IMR-90 (cell line): ENCODE measurements around the gene NBPF1. TPM values are rescaled to one million over a fixed set of nuclear protein-coding genes. Genes with fewer than 3 reads are reported as not detected.
"Not testable (repeated sequence)": the region's sequence is repeated elsewhere in the genome, so short reads cannot be mapped to it uniquely, and the experiment has no call there.

ENCODE experiments used
- ATAC-seq: fragments of 200-7000 bp; cut with Tn5 transposase; 2 replicates; pipeline ENCODE4 v1.9.1; 2020; ENCODE audit warnings: low read depth, mild to moderate bottlenecking, moderate library complexity
- BruUV-seq: library from RNA; stranded (reverse); fragments of 400-500 nt; replicated peaks from 2 replicates; lab custom pipeline; 2021; lab: Mats Ljungman, UMichigan
- CTCF ChIA-PET: fragments of 300-600 bp; formaldehyde crosslinking; extraction: SDS; loops from one replicate; lab custom pipeline; 2021; ENCODE audit warnings: antibody characterized with exemption; lab: Yijun Ruan, JAX
- POLR2A ChIA-PET: fragments of 300-600 bp; sonication (Branson Sonifier 250); formaldehyde crosslinking; loops from one replicate; lab custom pipeline; 2022; ENCODE audit warnings: antibody characterized with exemption; ENCODE audit not compliant: unreplicated experiment; lab: Charles Lee
- DNase-seq: peaks from one replicate; pipeline ENCODE4 v3.0.0; 2013
- H2AFZ ChIP-seq: replicated peaks from 2 replicates; pipeline ENCODE3; 2013; ENCODE audit warnings: low read length, mild to moderate bottlenecking; ENCODE audit not compliant: poor library complexity
- H2AK5ac ChIP-seq: 2 replicates; pipeline ENCODE4 v1.6.1; 2013; ENCODE audit warnings: low read depth, low read length, inconsistent platforms
- H2AK9ac ChIP-seq: replicated peaks from 2 replicates; pipeline ENCODE3; 2013; ENCODE audit warnings: mild to moderate bottlenecking, low read depth, low read length, moderate library complexity; ENCODE audit not compliant: poor library complexity
- H2BK120ac ChIP-seq: 2 replicates; pipeline ENCODE4 v1.6.1; 2013; ENCODE audit warnings: low read depth, low read length, inconsistent platforms
- H2BK15ac ChIP-seq: 3 replicates; pipeline ENCODE4 v1.6.1; 2013; ENCODE audit warnings: low read depth, low read length, inconsistent platforms
- H2BK20ac ChIP-seq: 2 replicates; pipeline ENCODE4 v1.6.1; 2013; ENCODE audit warnings: low read depth, mild to moderate bottlenecking, inconsistent platforms, low read length, moderate library complexity
- H2BK5ac ChIP-seq: 2 replicates; pipeline ENCODE4 v1.6.1; 2013; ENCODE audit warnings: mild to moderate bottlenecking, low read depth, low read length, inconsistent platforms; ENCODE audit not compliant: poor library complexity, severe bottlenecking
- H3K14ac ChIP-seq: replicated peaks from 2 replicates; pipeline ENCODE4 v1.6.1; 2013; ENCODE audit warnings: low read depth, low read length, inconsistent platforms
- H3K18ac ChIP-seq: 2 replicates; pipeline ENCODE4 v1.6.1; 2013; ENCODE audit warnings: low read depth, low read length, control low read depth
- H3K23ac ChIP-seq: 2 replicates; pipeline ENCODE4 v1.6.1; 2013; ENCODE audit warnings: low read depth, low read length, inconsistent platforms
- H3K27ac ChIP-seq: 2 replicates; pipeline ENCODE4 v1.5.1; 2013; ENCODE audit warnings: mild to moderate bottlenecking, control low read depth, low read length; ENCODE audit not compliant: insufficient read depth
- H3K27me3 ChIP-seq: 2 replicates; pipeline ENCODE4 v1.6.1; 2013; ENCODE audit warnings: low read length; ENCODE audit not compliant: control insufficient read depth, insufficient read depth
- H3K36me3 ChIP-seq: 2 replicates; pipeline ENCODE4 v1.6.1; 2013; ENCODE audit warnings: low read length, mixed read lengths; ENCODE audit not compliant: control insufficient read depth, insufficient read depth
- H3K4ac ChIP-seq: 2 replicates; pipeline ENCODE4 v1.6.1; 2013; ENCODE audit warnings: low read depth, low read length, inconsistent platforms
- H3K4me1 ChIP-seq: 2 replicates; pipeline ENCODE4 v1.6.1; 2013; ENCODE audit warnings: low read length, mixed read lengths; ENCODE audit not compliant: control insufficient read depth, insufficient read depth
- H3K4me2 ChIP-seq: 2 replicates; pipeline ENCODE4 v1.6.1; 2013; ENCODE audit warnings: low read depth, mild to moderate bottlenecking, control low read depth, low read length, moderate library complexity
- H3K4me3 ChIP-seq: 2 replicates; pipeline ENCODE4 v1.5.1; 2013; ENCODE audit warnings: low read depth, mild to moderate bottlenecking, control low read depth, low read length, moderate library complexity; ENCODE audit not compliant: insufficient read depth
- H3K56ac ChIP-seq: 2 replicates; pipeline ENCODE4 v1.6.1; 2013; ENCODE audit warnings: low read length, inconsistent platforms; ENCODE audit not compliant: insufficient read depth; ENCODE audit errors: extremely low read depth
- H3K79me1 ChIP-seq, 2 experiments: 2 replicates each; pipeline ENCODE4 v1.6.1; 2013; ENCODE audit warnings: low read length in 2 of 2, inconsistent platforms in 1 of 2, low read depth in 1 of 2
- H3K9ac ChIP-seq: 2 replicates; pipeline ENCODE4 v1.6.1; 2013; ENCODE audit warnings: low read depth, low read length, control low read depth
- H3K9me1 ChIP-seq: 2 replicates; pipeline ENCODE4 v1.6.1; 2013; ENCODE audit warnings: low read length, inconsistent platforms; ENCODE audit not compliant: insufficient read depth
- H3K9me3 ChIP-seq: 2 replicates; pipeline ENCODE4 v1.6.1; 2013; ENCODE audit warnings: low read length; ENCODE audit not compliant: control insufficient read depth, insufficient read depth
- H4K20me1 ChIP-seq: 2 replicates; pipeline ENCODE4 v1.6.1; 2013; ENCODE audit warnings: low read length, inconsistent platforms; ENCODE audit not compliant: insufficient read depth
- H4K5ac ChIP-seq: 2 replicates; pipeline ENCODE4 v1.6.1; 2013; ENCODE audit warnings: mild to moderate bottlenecking, low read depth, low read length, control low read depth
- H4K8ac ChIP-seq, 2 experiments: 2 replicates each; pipeline ENCODE4 v1.6.1; 2013; ENCODE audit warnings: low read depth in 2 of 2, low read length in 2 of 2, control low read depth in 1 of 2, inconsistent platforms in 1 of 2
- H4K91ac ChIP-seq: 2 replicates; pipeline ENCODE4 v1.6.1; 2013; ENCODE audit warnings: low read depth, low read length, inconsistent platforms; ENCODE audit not compliant: insufficient read depth
- WGBS, 2 experiments: methylation state at CpG; one replicate each; pipeline versions ENCODE4 v1.1.5 to v1.1.7; 2013; ENCODE audit warnings: missing lambda C conversion rate in 2 of 2; ENCODE audit not compliant: insufficient read length in 1 of 2; ENCODE audit errors: extremely low coverage in 2 of 2; 5-methylcytosine and 5-hydroxymethylcytosine counted together
- dilution Hi-C: fragments of 300-500 bp; cut with HindIII; formaldehyde crosslinking; loops from one replicate; pipeline ENCODE4 v1.14.3; 2018; ENCODE audit warnings: low sequenced_read_pairs; ENCODE audit not compliant: unreplicated experiment
- in situ Hi-C: fragments of 300-500 bp; cut with MboI; formaldehyde crosslinking; loops from 3 replicates; pipeline ENCODE4 v1.14.3; 2019; ENCODE audit warnings: low sequenced_read_pairs, inconsistent platforms, mixed read lengths
- intact Hi-C: fragments of 100-400 bp; cut with micrococcal nuclease; formaldehyde crosslinking; loops from 2 replicates; pipeline ENCODE4 v1.10.0; 2022
- polyA plus RNA-seq, 3 experiments: library from polyadenylated mRNA; depleted of rRNA; stranded (reverse); fragments of >200 nt; gene quantifications; 2 replicates each; pipeline ENCODE4 v1.2.3, GENCODE V29; 2012; ENCODE audit warnings: low replicate concordance in 1 of 3
- total RNA-seq: library from RNA; depleted of rRNA; stranded (reverse); fragments of >200 nt; gene quantifications from 2 replicates; pipeline ENCODE4 v1.2.3, GENCODE V29; 2012

The NBPF1 gene
- total and polyA plus RNA-seq, 2 of the 4 experiments (the other 2 are of a cell fraction): 18.8 to 25.3 TPM

DNA sequence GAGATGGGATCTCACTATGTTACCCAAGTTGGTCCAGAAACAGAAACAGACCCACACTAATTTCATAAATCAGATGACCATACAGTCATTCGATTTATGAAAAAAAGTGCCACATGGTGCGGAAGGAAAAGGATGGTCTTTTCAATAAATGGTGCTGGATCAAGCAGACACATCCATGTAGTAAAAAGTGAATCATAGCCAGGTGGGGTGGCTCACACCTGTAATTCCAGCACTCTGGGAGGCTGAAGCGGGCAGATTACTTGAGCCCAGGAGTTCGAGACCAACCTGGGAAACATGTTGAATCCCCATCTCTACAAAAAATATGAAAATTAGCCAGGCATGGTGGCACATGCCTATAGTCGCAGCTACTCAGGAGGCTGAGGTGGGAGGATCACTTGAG is 2.8 kb downstream of the NBPF1 start:
- H3K4me3 ChIP-seq, H4K20me1 ChIP-seq, H3K9me3 ChIP-seq, H3K4me2 ChIP-seq, H3K27ac ChIP-seq, dilution Hi-C loops, H2AFZ ChIP-seq, BruUV-seq, H3K14ac ChIP-seq, H2BK5ac ChIP-seq, H3K18ac ChIP-seq, DNase-seq, H3K9ac ChIP-seq, H2BK120ac ChIP-seq, H4K8ac ChIP-seq, H3K23ac ChIP-seq, ATAC-seq, POLR2A ChIA-PET, H2AK5ac ChIP-seq, H3K27me3 ChIP-seq, H4K5ac ChIP-seq, H4K91ac ChIP-seq, H2AK9ac ChIP-seq, H2BK15ac ChIP-seq, H2BK20ac ChIP-seq, H3K4ac ChIP-seq, H3K56ac ChIP-seq: not testable (repeated sequence)
- Histone ChIP-seq H3K9me1 (peaks cover 22% of the 10 kb centered on the region), H3K36me3 (peaks cover 18% of the 10 kb centered on the region), H3K4me1 (peaks cover 10% of the 10 kb centered on the region), H3K79me1 (peaks cover 33 to 58% of the 10 kb centered on the region in 2 experiments)
- in situ Hi-C loops: loop anchor here (25.0 kb wide), 1 partner anchor 427 kb away; no protein-coding TSS in a partner anchor
- intact Hi-C loops: loop anchor here (5.0 kb wide), 1 partner anchor 322 kb away; no protein-coding TSS in a partner anchor
- WGBS, 2 experiments: 100% methylated on average over 2 of the region's 5 CpGs; no CpG with 5 or more reads in 1 of the 2 experiments
- CTCF ChIA-PET: interaction anchor here (1.1 to 2.6 kb wide), 2 partner anchors 10 to 16 kb away, joined by 6 to 11 read pairs; no protein-coding TSS in a partner anchor

DNA sequence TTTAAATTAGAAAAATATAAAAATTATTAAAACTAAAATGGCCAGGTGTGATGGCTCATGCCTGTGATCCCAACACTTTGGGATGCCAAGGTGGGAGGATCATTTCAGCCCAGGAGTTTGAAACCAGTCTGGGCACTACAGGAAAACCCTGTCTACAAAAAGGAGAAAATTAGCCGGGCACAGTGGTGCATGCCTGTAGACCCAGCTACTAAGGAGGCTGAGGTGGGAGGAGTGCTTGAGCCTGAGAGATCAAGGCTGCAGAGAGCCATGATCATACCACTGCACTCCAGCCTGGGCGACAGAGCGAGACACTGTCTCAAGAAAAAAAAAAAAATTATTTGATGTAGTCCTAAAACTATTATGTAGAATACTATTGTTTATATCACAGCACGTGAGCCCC is 3.6 kb downstream of the NBPF1 start:
- in situ Hi-C loops: loop anchor here (25.0 kb wide), 1 partner anchor 428 kb away; no protein-coding TSS in a partner anchor
- H2BK20ac ChIP-seq, H2BK5ac ChIP-seq, H2BK15ac ChIP-seq, H3K4me2 ChIP-seq, BruUV-seq, H4K5ac ChIP-seq, H3K18ac ChIP-seq, H3K27ac ChIP-seq, H2BK120ac ChIP-seq, H4K91ac ChIP-seq, DNase-seq, H3K23ac ChIP-seq, H3K4ac ChIP-seq, H2AFZ ChIP-seq, H2AK9ac ChIP-seq, H3K14ac ChIP-seq, POLR2A ChIA-PET, H2AK5ac ChIP-seq, H4K20me1 ChIP-seq, dilution Hi-C loops, ATAC-seq, H4K8ac ChIP-seq, H3K56ac ChIP-seq, H3K27me3 ChIP-seq, H3K9me3 ChIP-seq, H3K4me3 ChIP-seq, H3K9ac ChIP-seq: not testable (repeated sequence)
- Histone ChIP-seq H3K9me1 (peaks cover 27% of the 10 kb centered on the region), H3K4me1 (peaks cover 16% of the 10 kb centered on the region), H3K79me1 (peaks cover 40 to 64% of the 10 kb centered on the region in 2 experiments), H3K36me3 (peaks cover 21% of the 10 kb centered on the region)
- WGBS, 2 experiments: 88% methylated on average over 1 of the region's 4 CpGs; no CpG with 5 or more reads in 1 of the 2 experiments
- intact Hi-C loops: loop anchor here (5.0 kb wide), 1 partner anchor 323 kb away; no protein-coding TSS in a partner anchor
- CTCF ChIA-PET: interaction anchor here (1.1 to 2.6 kb wide), 4 partner anchors 9 to 98 kb away, joined by 5 to 11 read pairs (median 6); no protein-coding TSS in a partner anchor
